SIG-M5 treated with dmso at 0.1 percent for 504 hours (cell line): ENCODE data around the gene DHX34.
"Not testable (repeated sequence)": the region's sequence is repeated elsewhere in the genome, so short reads cannot be mapped to it uniquely, and the experiment has no call there.

Source experiments
- DNase-seq: peaks from one replicate; lab custom pipeline; 2025; ENCODE audit not compliant: unreplicated experiment; lab: John Stamatoyannopoulos, UW

Gene DHX34

GRCh38 chr19:47348819-47349795 is at the start of gene DHX34:
Gene DHX34, plus strand, starts transcription at chr19:47349315. Its CDS starts 3,716 bp downstream, at chr19:47353031.
- DNase-seq: peak; percentile 97

DNA sequence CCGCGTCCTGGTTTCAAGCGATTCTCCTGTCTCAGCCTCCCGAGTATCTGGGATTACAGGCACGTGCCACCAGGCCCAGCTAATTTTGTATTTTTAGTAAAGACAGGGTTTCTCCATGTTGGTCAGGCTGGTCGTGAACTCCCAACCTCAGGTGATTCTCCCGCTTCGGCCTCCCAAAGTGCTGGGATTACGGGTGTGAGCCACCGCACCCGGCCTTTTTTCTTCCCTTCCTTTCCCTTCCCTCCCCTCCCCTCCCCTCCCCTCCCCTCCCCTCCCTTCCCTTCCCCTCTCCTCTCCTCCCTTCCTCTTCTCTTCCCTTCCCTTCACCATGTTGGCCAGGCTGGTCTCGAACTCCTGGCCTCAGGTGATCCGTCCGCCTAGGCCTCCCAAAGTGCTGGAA is 48.2 kb upstream of the DHX34 start:
- not testable (repeated sequence) for DNase-seq

- no peak for DNase-seq
These were observed 46.9 kb upstream of the DHX34 start for GRCh38 chr19:47302249-47302648.

DNA sequence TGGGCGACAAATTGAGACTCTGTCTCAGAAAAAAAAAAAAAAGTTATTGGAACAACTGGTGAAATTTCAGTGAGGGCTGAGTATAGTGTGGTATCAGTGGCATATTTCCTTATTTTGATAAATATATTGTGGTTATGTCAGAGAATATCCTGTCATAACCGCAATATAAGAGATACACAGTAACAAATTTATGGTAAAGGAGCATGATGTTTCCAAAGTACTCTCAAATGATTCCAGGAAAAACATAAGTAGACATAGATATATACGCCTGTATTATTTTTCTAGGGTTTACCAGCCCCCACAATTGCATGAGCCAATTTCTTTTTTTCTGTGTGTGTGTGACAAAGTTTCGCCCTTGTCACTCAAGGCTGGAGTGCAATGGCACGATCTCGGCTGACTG is 45.1 kb upstream of the DHX34 start:
- DNase-seq: no peak

DNA sequence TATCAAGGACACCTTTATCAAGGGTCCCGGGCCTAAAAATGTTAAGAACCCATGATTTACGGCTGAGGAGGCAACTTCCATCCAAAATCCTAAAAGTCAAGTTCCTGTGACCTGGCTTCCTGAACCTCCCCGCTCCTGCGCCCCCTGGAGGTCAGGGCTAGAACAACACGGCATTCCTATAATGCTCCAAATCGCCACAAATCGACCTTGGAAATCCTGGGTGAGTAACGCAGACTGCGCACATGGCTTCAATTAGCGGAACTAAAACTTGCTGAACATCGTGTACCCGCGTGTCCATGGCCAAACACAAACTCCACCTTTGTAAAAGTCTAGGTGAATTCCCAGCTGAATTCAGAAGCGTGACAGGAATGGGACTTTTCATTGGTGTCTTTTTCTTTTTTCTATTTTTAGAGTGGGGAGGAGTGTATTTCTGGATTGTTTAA is 43.8 kb upstream of the DHX34 start:
- peak; percentile 42 for DNase-seq

DNA sequence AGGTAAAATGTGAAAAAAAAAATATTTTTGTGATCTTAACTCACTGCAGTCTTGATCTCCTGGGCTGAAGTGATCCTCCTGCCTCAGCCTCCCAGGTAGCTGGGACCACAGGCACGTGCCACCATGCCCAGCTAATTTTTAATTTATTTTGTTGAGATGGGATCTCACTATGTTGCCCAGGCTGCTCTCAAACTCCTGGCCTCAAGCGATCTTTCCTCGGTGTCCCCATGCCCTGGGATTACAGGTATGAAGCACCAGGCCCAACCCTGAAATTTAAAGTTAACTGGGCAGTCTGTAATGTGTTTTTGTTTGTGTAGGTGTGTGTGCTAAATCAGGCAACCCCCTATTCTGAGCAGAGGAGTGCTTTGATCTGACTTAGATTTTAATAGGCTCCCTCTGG is 42.8 kb upstream of the DHX34 start:
- DNase-seq: no peak

DNA sequence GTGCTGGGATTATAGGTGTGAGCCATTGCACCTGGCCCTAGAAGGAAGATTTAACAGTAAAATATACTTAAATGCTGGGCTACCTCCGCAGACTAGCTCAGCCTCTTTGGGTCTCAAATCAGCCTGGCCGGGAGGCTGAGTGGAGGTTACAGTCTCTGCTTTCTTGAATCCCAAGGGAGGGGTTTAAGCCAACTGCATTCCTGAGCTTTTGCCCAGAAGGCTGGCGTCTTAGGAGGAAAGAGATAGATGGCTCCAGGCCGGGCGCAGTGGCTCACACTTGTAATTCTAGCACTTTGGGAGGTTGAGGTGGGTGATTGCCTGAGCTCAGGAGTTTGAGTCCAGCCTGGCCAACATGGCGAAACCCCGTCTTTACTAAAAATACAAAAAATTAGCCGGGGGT is 40.1 kb upstream of the DHX34 start:
- no peak for DNase-seq

GRCh38 chr19:47309608-47310007 is 39.5 kb upstream of the DHX34 start, which contains the start of gene C5AR1:
Gene C5AR1, plus strand, starts transcription at chr19:47309861. Its CDS starts 35 bp downstream, at chr19:47309896.
- DNase-seq: no peak

- no peak for DNase-seq
These were observed 38.8 kb upstream of the DHX34 start for GRCh38 chr19:47310323-47310722.

DNA sequence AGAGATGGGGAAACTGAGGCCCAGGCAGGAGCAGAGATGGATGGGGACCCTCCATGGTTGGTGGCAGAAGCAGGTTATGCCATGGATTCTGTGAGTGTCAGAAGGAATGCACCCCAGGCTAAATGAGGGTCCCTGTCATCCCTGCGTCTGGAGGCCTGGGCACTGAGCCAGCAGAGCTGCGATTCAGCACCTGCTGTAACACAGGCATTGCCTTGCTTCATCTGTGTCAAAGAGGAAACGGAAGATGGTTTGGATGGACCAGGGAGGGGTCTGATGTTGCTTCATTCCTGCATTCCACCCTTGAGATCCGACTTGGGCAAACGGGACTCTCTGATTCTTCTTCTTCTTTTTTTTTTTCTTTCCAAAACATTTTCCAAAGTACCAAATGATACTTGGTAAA is 38.3 kb upstream of the DHX34 start:
- peak; percentile 79 for DNase-seq

- no peak for DNase-seq
These were observed 36.6 kb upstream of the DHX34 start for GRCh38 chr19:47312366-47313006.

- no peak for DNase-seq
These were observed 35.3 kb upstream of the DHX34 start for GRCh38 chr19:47313754-47314295.

GRCh38 chr19:47315125-47315821 is 33.8 kb upstream of the DHX34 start:
- peak; percentile 96 for DNase-seq

DNA sequence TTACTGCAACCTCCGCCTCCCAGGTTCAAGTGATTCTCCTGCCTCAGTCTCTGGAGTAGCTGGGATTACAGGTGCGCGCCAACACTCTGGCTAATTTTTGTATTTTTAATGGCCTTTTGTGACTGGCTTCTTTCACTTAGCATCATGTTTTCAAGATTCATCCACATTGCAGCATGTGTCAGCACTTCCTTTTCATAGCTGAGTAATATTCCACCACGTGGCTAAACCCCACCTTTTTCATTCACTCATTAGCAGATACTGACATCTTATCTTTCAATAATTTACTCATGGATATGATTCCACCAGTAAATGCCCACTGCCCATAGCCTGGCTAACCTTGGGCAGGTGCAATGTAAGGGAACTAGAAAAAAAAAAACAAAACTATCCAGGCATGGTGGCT is 32.6 kb upstream of the DHX34 start:
- no peak for DNase-seq

DNA sequence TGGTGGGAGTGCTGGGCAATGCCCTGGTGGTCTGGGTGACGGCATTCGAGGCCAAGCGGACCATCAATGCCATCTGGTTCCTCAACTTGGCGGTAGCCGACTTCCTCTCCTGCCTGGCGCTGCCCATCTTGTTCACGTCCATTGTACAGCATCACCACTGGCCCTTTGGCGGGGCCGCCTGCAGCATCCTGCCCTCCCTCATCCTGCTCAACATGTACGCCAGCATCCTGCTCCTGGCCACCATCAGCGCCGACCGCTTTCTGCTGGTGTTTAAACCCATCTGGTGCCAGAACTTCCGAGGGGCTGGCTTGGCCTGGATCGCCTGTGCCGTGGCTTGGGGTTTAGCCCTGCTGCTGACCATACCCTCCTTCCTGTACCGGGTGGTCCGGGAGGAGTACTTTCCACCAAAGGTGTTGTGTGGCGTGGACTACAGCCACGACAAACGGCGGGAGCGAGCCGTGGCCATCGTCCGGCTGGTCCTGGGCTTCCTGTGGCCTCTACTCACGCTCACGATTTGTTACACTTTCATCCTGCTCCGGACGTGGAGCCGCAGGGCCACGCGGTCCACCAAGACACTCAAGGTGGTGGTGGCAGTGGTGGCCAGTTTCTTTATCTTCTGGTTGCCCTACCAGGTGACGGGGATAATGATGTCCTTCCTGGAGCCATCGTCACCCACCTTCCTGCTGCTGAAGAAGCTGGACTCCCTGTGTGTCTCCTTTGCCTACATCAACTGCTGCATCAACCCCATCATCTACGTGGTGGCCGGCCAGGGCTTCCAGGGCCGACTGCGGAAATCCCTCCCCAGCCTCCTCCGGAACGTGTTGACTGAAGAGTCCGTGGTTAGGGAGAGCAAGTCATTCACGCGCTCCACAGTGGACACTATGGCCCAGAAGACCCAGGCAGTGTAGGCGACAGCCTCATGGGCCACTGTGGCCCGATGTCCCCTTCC is 28.9 kb upstream of the DHX34 start:
- DNase-seq: no peak

DNA sequence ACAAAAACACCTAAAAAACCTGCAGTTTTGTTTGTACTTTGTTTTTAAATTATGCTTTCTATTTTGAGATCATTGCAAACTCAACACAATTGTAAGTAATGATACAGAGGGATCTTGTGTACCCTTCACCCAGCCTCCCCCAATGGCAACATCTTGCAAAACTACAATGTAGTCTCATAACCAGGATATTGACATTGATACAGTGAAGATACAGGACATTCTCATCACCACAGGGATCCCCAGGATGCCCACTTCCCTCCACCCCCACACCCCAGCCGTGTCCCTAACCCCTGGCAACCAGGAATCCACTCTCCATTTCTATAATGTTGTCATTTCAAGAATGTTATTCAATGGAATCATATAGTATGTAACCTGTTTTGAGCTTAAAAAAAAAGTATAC is 27.5 kb upstream of the DHX34 start:
- DNase-seq: no peak

- DNase-seq: peak; percentile 31
These were observed 27.1 kb upstream of the DHX34 start for GRCh38 chr19:47322058-47322457.

DNA sequence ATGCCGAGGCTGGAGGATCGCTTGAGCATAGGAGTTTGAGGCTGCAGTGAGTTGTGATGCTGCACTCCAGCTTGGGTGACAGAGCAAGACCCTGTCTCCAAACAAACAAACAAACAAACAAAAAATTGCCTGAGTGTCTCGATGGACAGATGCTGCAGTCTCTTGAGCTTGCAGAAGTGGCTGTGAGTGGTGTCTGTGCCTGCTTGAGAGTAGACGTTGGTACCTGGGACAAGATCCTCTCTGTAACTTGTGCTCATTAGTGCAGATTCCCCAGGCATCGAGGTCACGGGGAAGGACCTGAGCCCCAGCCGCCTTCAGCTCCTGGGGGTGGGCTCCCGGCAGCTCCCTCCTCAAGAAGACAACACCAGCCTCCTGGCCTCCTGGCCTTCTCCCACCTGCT is 25.7 kb upstream of the DHX34 start:
- DNase-seq: no peak

- DNase-seq: no peak
These were observed 25.2 kb upstream of the DHX34 start for GRCh38 chr19:47323872-47324271.

GRCh38 chr19:47324502-47324901 is 24.6 kb upstream of the DHX34 start:
- peak; percentile 63 for DNase-seq
